H4 (cell line): ENCODE measurements around the gene DLGAP1. TPM values are rescaled to one million over a fixed set of nuclear protein-coding genes. Genes with fewer than 3 reads are reported as not detected.
"Not testable (repeated sequence)": the region's sequence is repeated elsewhere in the genome, so short reads cannot be mapped to it uniquely, and the experiment has no call there.

Source experiments
- DNase-seq: peaks from one replicate; pipeline ENCODE4 v3.0.0-alpha.2; 2015; ENCODE audit warnings: low spot score
- total RNA-seq: library from RNA; depleted of rRNA; stranded (reverse); fragments of >200 nt; shearing (Covaris generic); gene quantifications from 2 replicates; pipeline ENCODE4 v1.2.3, GENCODE V29; 2014; rRNA removed

DLGAP1 gene
- total RNA-seq: 0.06 TPM in 1 of 2 replicates, not detected in the other

DNA sequence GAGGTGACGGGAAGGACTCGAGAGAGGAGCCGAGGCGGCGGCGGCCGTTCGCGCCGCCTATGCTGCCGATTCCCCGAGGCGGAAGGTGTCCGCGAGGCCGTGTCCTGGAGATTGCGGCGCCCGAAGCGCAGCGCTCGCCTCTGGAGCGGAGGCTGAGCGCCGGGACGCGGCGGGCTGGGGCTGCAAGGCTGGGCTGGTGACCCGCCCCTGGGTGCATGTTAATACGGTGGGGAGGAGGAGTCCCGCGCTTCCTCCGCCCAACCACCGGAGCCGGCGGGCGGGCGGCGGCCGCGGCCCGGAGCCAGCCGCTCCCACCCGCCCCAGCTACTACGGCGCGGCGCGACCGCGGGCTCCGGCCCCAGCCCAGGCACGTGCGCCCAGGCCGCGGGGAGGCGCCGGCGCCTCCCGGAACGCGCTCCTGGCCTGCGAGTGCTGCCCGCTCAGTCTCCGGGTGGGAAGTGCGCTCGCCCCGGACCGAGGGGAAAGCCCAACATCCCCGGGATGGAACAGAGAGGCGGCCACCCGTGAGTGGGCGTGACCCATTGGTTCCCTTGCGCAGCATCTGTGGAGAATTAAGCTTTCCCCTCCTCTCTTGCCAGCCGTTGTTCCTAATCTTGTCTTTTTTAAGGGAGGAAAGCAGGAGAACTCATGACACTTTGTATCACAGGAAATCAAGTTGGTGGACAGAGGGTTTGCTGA is at the start of gene DLGAP1:
Gene DLGAP1, minus strand, starts transcription at position 195 of the 699 bp plus-strand sequence.
- DNase-seq: no peak

DNA sequence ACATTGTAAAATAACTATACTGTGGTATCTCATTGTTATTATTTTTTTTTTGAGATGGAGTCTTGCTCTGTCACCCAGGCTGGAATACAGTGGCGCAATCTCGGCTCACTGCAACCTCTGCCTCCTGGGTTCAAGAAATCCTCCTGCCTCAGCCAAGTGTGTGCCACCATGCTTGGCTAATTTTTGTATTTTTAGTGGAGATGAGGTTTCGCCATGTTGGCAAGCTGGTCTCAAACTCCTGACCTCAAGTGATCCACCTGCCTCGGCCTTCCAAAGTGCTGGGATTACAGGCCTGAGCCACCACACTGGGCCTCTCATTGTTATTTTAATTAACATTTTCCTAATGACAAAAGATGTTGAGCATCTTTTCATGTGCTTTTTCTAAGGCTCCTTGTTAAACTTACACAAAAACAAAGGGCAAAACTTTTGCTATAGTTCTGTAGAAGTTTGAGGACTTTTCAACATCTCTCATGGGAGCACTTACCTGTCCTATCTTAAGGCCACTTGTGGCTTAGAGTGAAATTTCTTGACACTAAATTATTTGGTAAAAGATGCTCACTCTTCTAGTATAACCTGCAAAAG is 39.7 kb upstream of the DLGAP1 start:
- DNase-seq: not testable (repeated sequence)

DNA sequence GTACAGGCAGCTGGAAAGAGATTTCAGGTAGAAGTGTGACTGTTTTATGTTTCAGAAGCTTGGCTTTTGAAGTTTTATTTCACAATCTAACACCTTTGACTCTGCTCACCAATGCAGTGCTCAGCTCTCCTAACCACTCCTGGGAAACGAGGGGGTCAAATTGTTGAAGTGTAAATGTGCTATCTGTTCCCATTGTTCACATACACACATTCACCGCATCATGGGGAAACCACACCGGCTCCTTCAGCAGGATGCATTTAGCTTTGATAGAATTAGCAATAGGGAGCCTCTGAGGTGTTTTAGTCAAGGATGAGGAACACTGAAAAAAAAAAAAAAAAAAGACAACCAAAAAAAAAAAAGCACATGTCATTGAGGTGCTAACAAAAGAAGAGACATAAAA is 13.4 kb upstream of the DLGAP1 start:
- no peak for DNase-seq

- no peak for DNase-seq
These were observed 482 bp downstream of the DLGAP1 start for GRCh38 chr18:4454537-4455112.

DNA sequence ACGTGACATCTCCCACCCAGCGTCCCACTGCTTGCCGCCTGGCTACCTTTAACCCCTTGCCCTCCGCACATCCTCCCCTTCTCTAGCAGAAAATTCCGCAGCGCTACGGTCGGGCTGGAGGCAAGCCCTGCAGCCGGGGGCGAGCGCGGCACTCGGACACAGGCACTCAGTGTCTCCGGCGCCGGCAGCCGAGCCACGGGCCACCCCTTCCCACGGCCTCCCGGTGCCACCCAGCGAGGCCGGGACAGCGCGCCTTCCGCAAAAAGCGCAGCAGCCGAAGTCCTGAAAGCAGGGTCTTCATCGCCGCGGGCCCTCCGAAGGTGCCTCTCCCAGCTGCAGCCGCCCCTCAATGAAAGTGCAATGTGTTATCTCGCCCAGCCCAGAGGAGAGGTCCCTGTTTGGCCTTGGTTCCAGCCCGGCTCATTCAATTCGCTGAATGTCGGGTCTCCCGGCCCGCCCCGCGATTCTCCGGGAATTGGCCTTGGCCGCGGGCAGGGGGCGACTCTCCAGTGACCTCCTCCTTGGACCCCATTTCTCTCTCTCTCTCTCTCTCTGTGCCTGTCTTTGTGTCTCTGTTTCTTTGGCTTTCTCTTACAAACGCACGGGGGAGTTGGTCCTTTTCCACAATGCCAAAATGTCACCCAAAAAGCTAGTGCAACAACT is 1.1 kb downstream of the DLGAP1 start:
- no peak for DNase-seq

- DNase-seq: no peak
These were observed 1.6 kb downstream of the DLGAP1 start for GRCh38 chr18:4453567-4453873.

- no peak for DNase-seq
These were observed 4.9 kb downstream of the DLGAP1 start for GRCh38 chr18:4450065-4450658.

- DNase-seq: no peak
These were observed 9.2 kb downstream of the DLGAP1 start for GRCh38 chr18:4445902-4446301.

DNA sequence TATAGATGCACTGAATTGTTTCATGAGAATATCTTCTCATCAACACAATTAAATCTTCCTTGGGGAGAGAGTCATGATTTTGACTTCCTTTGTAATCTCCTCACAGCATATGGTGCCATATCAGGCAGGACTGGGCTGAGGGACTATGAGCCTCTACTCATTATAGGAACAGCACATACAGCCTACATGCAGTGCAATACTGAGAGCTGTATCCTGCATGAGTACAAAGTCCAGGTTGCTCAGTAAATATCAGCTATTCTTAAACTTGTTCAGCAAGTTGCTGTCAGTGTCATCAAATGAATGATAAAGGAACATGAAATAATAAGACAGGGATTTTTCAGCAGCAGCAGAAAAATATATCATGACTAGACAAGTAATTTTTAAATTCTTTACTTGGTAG is 10.8 kb downstream of the DLGAP1 start:
- DNase-seq: no peak

DNA sequence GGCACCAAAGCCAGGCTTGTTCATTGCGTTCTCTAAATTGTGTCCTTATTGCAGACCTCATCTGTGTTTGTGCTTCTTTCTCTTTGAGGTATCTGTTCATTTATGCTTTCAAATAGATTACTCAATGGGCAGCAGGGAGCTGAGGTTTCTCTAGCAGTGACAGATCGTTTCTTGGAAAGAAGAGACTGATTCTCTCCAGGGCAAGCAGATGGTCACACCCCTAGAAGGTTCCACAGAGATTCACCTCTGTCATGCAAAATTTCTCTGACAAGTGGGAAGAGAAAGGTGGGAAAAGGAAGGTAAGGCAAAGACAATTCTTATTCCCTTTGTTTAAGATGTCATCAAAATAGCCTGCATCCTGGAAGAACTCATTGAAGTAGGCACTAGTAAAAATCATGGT is 14.0 kb downstream of the DLGAP1 start:
- no peak for DNase-seq

- no peak for DNase-seq
These were observed 16.2 kb downstream of the DLGAP1 start for GRCh38 chr18:4438938-4439337.

DNA sequence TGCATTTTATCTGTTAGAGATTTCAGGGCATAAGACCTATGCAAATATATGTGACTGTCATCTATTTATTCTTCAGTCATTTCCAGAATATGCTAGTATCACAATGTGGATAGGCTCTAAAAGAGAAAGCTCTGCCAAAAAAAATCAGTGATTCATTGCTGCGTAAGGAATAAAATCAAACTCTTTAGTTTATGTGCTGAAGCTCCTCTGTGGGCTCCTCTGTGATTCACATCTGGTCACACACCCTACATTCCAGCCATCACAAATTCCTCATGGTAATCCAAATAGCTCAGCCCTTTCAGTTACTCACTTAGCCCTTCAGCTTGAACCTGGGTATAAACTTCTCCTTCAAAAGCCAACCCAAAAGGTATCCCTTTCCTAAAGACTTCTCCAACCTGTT is 21.4 kb downstream of the DLGAP1 start:
- DNase-seq: peak; percentile 7

- DNase-seq: no peak
These were observed 24.3 kb downstream of the DLGAP1 start for GRCh38 chr18:4430836-4431235.

GRCh38 chr18:4417714-4418113 is 37.4 kb downstream of the DLGAP1 start:
- DNase-seq: no peak

DNA sequence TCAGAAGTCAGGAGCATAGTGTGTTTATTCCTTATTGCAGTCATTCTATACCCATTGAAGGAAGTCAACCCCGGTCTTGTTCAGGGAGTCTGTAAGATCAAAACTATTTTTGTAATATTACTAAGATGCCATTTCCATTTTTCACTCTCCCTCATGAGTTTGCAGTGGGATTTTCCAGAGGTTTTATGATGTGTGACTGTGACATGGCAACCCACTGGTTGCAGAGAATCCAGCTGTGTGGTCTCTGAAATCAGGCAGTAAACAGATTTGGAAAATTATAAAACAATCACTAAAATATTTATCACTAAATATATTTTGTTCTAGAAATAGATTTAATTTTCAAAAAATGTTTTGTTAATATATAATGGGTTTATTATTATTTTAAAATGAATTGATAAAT is 38.1 kb downstream of the DLGAP1 start:
- DNase-seq: no peak

DNA sequence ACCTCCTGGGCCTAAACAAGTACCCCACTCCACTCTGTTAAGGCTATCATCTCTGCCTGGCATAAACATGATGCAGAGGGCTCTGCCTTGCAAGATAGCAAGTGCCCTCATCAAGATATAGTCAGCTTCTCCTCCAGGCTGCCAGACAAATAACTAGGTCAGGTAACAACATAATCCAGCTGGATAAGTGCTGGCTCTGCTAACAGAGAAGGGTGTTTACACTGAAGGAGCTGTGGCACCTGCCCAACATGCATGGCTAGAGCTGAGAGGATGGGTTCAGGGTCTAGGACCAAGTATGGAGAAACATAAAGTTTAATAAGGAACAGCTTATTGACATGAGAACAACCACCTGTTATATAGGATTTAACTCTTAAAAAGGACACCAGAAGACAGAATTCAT is 42.8 kb downstream of the DLGAP1 start:
- no peak for DNase-seq

GRCh38 chr18:4406856-4407255 is 48.3 kb downstream of the DLGAP1 start:
- no peak for DNase-seq

DNA sequence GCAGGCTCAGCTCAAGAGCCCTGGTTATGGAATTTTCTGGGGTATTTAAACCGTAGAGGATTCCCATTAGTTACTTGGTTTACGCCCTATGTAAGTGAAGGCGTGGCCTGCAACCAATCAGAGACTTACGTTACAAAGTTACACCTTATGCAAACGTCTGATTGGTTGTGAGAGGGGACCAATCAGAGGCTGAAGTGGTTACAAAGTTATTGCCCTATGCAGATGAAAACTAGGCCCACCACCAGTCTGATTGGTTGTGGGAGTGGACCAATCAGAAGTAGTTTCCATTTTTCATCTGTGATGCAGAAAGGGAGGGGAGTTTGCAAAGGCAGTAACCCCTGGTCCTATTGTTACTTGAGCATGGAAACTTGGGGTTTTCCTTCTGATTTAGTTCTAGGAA is 49.1 kb downstream of the DLGAP1 start:
- DNase-seq: no peak

GRCh38 chr18:4403836-4404235 is 51.3 kb downstream of the DLGAP1 start:
- no peak for DNase-seq

GRCh38 chr18:4400911-4401310 is 54.2 kb downstream of the DLGAP1 start:
- DNase-seq: no peak

GRCh38 chr18:4399929-4400328 is 55.2 kb downstream of the DLGAP1 start:
- DNase-seq: no peak

DNA sequence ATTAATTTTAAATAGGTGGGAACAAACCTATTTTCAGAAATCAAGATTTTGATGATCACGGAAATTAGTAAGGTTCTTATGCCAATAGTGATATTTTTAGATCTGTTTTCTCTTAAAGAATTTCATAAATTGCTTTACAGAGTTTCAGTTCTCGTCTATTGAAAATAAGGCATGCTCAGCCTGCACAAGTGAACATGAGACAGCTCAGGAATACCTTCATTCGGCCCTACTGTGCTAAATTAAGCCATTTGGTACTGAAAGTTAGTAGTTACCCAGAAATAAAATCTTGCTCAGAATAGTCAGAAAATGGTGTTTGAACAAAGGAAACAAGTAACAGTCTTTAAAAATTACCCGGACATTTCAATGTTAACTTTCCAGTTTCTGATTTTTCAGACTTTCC is 60.4 kb downstream of the DLGAP1 start:
- DNase-seq: no peak

DNA sequence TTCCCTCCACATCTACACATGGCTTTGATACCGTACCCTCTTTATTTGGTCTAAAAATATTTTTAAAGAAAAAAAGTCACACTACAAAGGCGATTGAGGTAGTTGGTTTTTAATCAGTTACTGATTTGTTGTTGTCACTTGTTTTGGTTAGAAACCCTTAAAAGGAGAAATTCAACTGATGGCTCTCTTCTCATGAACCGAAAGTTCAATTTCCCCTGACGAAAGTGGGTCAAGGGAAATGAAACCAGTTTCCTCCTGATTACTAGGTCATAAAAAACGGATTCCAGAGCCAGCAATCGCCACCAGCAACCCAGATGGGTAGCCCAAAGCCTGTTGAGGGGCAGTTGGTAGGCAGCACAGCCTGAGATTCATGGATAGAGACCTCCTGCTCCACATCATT is 63.2 kb downstream of the DLGAP1 start:
- DNase-seq: no peak
